Measurements from ENCODE around the gene CIDEB. TPM values are rescaled to one million over a fixed set of nuclear protein-coding genes. Genes with fewer than 3 reads are reported as not detected.

CIDEB gene
- total and polyA plus RNA-seq, 2 of the 13 experiments (the other 11 are each of a cell fraction or from before 2014, with no cell fraction given): 35.8 to 110 TPM

GRCh38 chr14:24307575-24308341 is at the start of gene CIDEB (continued):
- TF ChIP-seq, protein P1, sequence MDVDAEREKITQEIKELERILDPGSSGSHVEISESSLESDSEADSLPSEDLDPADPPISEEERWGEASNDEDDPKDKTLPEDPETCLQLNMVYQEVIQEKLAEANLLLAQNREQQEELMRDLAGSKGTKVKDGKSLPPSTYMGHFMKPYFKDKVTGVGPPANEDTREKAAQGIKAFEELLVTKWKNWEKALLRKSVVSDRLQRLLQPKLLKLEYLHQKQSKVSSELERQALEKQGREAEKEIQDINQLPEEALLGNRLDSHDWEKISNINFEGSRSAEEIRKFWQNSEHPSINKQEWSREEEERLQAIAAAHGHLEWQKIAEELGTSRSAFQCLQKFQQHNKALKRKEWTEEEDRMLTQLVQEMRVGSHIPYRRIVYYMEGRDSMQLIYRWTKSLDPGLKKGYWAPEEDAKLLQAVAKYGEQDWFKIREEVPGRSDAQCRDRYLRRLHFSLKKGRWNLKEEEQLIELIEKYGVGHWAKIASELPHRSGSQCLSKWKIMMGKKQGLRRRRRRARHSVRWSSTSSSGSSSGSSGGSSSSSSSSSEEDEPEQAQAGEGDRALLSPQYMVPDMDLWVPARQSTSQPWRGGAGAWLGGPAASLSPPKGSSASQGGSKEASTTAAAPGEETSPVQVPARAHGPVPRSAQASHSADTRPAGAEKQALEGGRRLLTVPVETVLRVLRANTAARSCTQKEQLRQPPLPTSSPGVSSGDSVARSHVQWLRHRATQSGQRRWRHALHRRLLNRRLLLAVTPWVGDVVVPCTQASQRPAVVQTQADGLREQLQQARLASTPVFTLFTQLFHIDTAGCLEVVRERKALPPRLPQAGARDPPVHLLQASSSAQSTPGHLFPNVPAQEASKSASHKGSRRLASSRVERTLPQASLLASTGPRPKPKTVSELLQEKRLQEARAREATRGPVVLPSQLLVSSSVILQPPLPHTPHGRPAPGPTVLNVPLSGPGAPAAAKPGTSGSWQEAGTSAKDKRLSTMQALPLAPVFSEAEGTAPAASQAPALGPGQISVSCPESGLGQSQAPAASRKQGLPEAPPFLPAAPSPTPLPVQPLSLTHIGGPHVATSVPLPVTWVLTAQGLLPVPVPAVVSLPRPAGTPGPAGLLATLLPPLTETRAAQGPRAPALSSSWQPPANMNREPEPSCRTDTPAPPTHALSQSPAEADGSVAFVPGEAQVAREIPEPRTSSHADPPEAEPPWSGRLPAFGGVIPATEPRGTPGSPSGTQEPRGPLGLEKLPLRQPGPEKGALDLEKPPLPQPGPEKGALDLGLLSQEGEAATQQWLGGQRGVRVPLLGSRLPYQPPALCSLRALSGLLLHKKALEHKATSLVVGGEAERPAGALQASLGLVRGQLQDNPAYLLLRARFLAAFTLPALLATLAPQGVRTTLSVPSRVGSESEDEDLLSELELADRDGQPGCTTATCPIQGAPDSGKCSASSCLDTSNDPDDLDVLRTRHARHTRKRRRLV (CRISPR knock-in tag; IDR thresholded peaks at IDR 0.05): peak; percentile 83; the same call in 1 of the 2 replicates
- TF ChIP-seq CENPX (CRISPR knock-in tag; IDR thresholded peaks at IDR 0.05): no peak
- TF ChIP-seq ZNF235 (CRISPR knock-in tag; IDR thresholded peaks at IDR 0.05; ENCODE audit: borderline replicate concordance): peak; percentile 92; the same call in 1 of the 2 replicates
- no peak for TF ChIP-seq CBX2 (IDR thresholded peaks at IDR 0.05; ENCODE audit: low read depth, low read length)
- TF ChIP-seq CBX2 (CRISPR knock-in tag; IDR thresholded peaks at IDR 0.05; ENCODE audit: low read depth): no peak
- TF ChIP-seq ATF7 (IDR thresholded peaks at IDR 0.05): 0 out of 2 replicates have a peak, but pooled peaks have one; percentile 22
- TF ChIP-seq ATF7 (CRISPR knock-in tag; IDR thresholded peaks at IDR 0.05): peak; percentile 92
- TF ChIP-seq GTF2F1 (IDR thresholded peaks at IDR 0.05; ENCODE audit: low read length): no peak
- no peak for TF ChIP-seq PLRG1 (conservative IDR thresholded peaks at IDR 0.05)
- no peak for TF ChIP-seq SRSF4 (IDR thresholded peaks at IDR 0.05; ENCODE audit: low read depth, low read length, poor library complexity, severe bottlenecking)
- TF ChIP-seq ARNT (IDR thresholded peaks at IDR 0.05): no peak
- peak; percentile 22; the same call in 1 of the 2 replicates for TF ChIP-seq ELF4 (CRISPR knock-in tag; IDR thresholded peaks at IDR 0.05; ENCODE audit: borderline replicate concordance)
- no peak for TF ChIP-seq HMGA1 (CRISPR knock-in tag; conservative IDR thresholded peaks at IDR 0.05)
- no peak for TF ChIP-seq ZNF460 (CRISPR knock-in tag; IDR thresholded peaks at IDR 0.05; ENCODE audit: borderline replicate concordance)
- TF ChIP-seq, protein P2, sequence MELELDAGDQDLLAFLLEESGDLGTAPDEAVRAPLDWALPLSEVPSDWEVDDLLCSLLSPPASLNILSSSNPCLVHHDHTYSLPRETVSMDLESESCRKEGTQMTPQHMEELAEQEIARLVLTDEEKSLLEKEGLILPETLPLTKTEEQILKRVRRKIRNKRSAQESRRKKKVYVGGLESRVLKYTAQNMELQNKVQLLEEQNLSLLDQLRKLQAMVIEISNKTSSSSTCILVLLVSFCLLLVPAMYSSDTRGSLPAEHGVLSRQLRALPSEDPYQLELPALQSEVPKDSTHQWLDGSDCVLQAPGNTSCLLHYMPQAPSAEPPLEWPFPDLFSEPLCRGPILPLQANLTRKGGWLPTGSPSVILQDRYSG (CRISPR knock-in tag; IDR thresholded peaks at IDR 0.05): no peak; the same call in 1 of the 2 replicates
- peak; percentile 59; the same call in 1 of the 2 replicates for TF ChIP-seq RELA (CRISPR knock-in tag; IDR thresholded peaks at IDR 0.05)
- peak; percentile 89; the same call in 1 of the 2 replicates for TF ChIP-seq ZNF205 (CRISPR knock-in tag; IDR thresholded peaks at IDR 0.05)
- TF ChIP-seq ZNF383 (CRISPR knock-in tag; IDR thresholded peaks at IDR 0.05; ENCODE audit: borderline replicate concordance): peak; percentile 67; the same call in 1 of the 2 replicates
- peak; percentile 94 for TF ChIP-seq ZNF772 (CRISPR knock-in tag; IDR thresholded peaks at IDR 0.05)
- TF ChIP-seq NAIF1 (CRISPR knock-in tag; IDR thresholded peaks at IDR 0.05; ENCODE audit: borderline replicate concordance): no peak
- TF ChIP-seq PAWR (CRISPR knock-in tag; IDR thresholded peaks at IDR 0.05; ENCODE audit: borderline replicate concordance): no peak; the same call in 1 of the 2 replicates
- TF ChIP-seq REL (CRISPR knock-in tag; conservative IDR thresholded peaks at IDR 0.05): no peak
- TF ChIP-seq, protein P3, sequence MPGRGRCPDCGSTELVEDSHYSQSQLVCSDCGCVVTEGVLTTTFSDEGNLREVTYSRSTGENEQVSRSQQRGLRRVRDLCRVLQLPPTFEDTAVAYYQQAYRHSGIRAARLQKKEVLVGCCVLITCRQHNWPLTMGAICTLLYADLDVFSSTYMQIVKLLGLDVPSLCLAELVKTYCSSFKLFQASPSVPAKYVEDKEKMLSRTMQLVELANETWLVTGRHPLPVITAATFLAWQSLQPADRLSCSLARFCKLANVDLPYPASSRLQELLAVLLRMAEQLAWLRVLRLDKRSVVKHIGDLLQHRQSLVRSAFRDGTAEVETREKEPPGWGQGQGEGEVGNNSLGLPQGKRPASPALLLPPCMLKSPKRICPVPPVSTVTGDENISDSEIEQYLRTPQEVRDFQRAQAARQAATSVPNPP (CRISPR knock-in tag; IDR thresholded peaks at IDR 0.05): no peak
- TF ChIP-seq TCF7L2 (IDR thresholded peaks at IDR 0.05; ENCODE audit: low read depth, low read length): no peak
- TF ChIP-seq SUZ12 (IDR thresholded peaks at IDR 0.05; ENCODE audit: low read depth, low read length): no peak

Data from HepG2 (cell line).